ENCODE results near the gene DACH1.

DNA sequence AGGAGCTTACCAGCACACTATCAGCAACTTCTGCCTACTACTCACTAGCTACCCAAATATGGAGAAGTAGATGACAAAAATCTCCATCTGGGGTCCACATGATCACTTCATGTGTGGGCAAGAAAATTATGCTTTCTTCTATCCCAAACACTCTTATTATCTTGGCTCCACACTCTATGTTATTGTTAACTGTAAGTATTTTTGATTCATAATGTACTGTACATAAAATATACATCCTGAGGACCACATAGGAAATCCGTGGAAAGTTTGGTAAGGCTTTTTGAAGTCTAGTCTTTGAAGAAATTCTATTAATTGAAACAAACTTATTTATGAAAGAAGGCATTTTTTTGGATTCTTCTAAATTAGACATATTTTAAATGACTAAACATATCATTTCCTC, 378.8 kb downstream of the DACH1 start:
- TF ChIP-seq TCF7L2 (IDR thresholded peaks at IDR 0.05; ENCODE audit: low read depth, low read length) (no peak), ZNF138 (CRISPR knock-in tag; IDR thresholded peaks at IDR 0.05; ENCODE audit: low read depth) (no peak), ZFP36 (IDR thresholded peaks at IDR 0.05; ENCODE audit: borderline replicate concordance, low read depth, low read length, partially characterized antibody) (no peak), NR1H2 (CRISPR knock-in tag; IDR thresholded peaks at IDR 0.05; ENCODE audit: borderline replicate concordance, low read depth) (no peak), ZNF567 (CRISPR knock-in tag; IDR thresholded peaks at IDR 0.05; ENCODE audit: borderline replicate concordance) (no peak), POLR2AphosphoS5 (IDR thresholded peaks at IDR 0.05; ENCODE audit: low read depth, low read length) (no peak), HOXA7 (CRISPR knock-in tag; IDR thresholded peaks at IDR 0.05) (no peak)
- TF ChIP-seq, protein P1, sequence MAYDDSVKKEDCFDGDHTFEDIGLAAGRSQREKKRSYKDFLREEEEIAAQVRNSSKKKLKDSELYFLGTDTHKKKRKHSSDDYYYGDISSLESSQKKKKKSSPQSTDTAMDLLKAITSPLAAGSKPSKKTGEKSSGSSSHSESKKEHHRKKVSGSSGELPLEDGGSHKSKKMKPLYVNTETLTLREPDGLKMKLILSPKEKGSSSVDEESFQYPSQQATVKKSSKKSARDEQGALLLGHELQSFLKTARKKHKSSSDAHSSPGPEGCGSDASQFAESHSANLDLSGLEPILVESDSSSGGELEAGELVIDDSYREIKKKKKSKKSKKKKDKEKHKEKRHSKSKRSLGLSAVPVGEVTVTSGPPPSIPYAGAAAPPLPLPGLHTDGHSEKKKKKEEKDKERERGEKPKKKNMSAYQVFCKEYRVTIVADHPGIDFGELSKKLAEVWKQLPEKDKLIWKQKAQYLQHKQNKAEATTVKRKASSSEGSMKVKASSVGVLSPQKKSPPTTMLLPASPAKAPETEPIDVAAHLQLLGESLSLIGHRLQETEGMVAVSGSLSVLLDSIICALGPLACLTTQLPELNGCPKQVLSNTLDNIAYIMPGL (CRISPR knock-in tag; IDR thresholded peaks at IDR 0.05; ENCODE audit: borderline replicate concordance in 1 of 2, low read depth in 1 of 2) = no peak
- TF ChIP-seq, protein P2, sequence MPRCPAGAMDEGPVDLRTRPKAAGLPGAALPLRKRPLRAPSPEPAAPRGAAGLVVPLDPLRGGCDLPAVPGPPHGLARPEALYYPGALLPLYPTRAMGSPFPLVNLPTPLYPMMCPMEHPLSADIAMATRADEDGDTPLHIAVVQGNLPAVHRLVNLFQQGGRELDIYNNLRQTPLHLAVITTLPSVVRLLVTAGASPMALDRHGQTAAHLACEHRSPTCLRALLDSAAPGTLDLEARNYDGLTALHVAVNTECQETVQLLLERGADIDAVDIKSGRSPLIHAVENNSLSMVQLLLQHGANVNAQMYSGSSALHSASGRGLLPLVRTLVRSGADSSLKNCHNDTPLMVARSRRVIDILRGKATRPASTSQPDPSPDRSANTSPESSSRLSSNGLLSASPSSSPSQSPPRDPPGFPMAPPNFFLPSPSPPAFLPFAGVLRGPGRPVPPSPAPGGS (CRISPR knock-in tag; IDR thresholded peaks at IDR 0.05) = no peak

Data from HepG2 (cell line).